Activated CD4-positive, alpha-beta T cell treated with anti-CD3 and anti-CD28 coated beads for 48 hours (primary cell): ENCODE results near the gene PSG4.
"Not testable (repeated sequence)": the region's sequence is repeated elsewhere in the genome, so short reads cannot be mapped to it uniquely, and the experiment has no call there.

Experiments used
- DNase-seq: peaks from one replicate; pipeline ENCODE4 v3.0.0-alpha.2; 2020

PSG4 gene

DNA sequence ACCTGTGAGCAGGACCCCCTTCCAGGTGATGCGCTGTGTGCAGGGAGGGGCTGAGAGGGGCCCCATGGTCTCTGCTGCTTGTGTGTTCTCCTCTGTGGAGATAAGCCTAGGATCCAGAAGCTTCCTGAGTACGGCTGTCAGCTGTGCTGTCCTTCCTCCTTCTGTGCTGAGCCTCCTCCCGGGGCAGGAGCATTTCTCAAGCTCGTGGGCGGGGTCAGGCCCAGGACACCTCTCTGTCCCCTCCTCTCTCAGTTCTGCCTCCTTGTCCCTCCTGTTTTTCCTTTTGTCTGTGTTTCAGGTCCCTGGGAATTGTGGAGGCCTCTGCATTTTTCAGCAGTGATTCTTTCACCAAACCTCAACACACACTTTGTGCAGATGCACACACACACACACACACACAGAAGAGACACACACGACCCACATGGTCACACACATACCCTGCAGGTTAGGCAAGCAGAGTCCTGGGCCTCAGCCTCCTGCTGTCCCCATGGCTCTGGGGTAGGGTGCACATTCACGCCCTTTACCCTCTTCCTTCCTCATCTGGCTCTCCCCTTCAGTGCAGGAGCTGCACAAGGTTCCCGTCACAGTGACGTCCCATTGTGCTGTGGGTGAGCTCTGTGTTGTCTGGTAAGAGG lies at the start of gene PSG4:
TSS of gene PSG4 (minus strand) at position 168 of the 635 bp plus-strand sequence. CDS start at position 66, 102 bp downstream.
- not testable (repeated sequence) for DNase-seq

DNA sequence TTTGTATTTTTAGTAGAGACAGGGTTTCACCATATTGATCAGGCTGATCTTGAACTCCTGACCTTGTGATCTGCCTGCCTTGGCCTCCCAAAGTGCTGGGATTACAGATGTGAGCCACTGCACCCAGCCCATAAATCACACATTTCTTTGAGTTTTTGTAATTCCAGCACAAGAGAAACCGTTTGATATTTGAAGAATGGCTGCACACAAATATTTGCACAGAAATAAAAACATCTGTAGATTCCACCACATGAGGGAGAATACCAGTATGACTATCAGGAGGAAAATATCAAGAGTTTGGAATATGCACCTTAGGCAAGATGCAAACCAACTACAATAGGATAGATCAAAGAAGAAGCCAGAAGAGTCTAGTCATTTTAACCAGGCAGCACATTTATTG lies 46.0 kb upstream of the PSG4 start:
- DNase-seq: not testable (repeated sequence)

DNA sequence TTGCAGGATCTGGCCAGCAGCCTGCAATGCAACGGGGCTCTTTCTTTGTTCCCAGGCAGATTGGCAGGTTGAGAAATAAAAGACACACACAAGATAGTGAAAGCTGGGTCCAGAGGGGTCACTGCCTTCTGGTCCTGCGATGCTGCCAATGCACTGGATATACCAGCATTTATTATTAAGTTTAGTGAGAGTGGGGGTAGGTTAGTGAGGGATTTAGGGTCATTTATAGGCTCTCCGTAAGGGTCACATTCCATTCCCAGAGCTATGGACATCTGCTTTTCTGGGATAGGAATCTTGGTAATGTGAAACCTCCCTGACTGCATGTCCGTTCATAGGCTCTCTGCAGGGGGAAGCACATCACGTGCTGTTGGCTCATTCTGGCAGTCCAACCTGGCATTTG lies 44.9 kb upstream of the PSG4 start:
- DNase-seq: not testable (repeated sequence)

DNA sequence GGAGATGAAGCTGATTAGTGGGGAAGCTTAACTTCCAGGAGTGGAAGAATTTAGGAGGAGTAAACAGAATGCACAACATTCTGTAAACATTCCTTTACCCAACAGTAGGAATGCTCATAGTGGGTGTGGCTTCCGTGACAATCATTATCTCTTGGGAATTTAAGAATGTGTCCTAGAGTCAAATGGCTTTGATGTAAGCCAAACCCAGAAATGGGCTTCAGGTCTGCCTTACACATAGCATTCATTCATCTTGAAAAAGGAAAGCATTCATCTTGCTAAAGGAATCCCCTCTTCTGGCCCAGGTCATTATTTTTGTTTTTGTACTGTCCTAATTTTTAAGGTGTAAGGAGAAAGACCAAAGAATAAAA lies 43.2 kb upstream of the PSG4 start:
- DNase-seq: not testable (repeated sequence)

DNA sequence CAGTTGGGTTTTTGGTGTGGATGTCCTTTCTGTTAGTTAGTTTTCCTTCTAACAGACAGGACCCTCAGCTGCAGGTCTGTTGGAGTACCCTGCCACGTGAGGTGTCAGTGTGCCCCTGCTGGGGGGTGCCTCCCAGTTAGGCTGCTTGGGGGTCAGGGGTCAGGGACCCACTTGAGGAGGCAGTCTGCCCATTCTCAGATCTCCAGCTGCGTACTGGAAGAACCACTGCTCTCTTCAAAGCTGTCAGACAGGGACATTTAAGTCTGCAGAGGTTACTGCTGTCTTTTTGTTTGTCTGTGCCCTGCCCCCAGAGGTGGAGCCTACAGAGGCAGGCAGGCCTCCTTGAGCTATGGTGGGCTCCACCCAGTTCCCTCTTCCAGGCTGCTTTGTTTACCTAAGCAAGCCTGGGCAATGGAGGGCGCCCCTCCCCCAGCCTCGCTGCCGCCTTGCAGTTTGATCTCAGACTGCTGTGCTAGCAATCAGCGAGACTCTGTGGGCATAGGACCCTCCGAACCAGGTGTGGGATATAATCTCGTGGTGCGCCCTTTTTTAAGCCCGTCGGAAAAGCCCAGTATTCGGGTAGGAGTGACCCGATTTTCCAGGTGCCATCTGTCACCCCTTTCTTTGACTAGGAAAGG lies 41.9 kb upstream of the PSG4 start:
- DNase-seq: not testable (repeated sequence)

DNA sequence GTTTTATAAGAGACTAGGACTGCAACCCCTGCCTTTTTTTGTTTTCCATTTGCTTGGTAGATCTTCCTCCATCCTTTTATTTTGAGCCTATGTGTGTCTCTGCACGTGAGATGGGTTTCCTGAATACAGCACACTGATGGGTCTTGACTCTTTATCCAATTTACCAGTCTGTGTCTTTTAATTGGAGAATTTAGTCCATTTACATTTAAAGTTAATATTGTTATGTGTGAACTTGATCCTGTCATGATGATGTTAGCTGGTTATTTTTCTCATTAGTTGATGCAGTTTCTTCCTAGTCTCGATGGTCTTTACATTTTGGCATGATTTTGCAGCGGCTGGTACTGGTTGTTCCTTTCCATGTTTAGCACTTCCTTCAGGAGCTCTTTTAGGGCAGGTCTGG lies 40.4 kb upstream of the PSG4 start:
- not testable (repeated sequence) for DNase-seq

DNA sequence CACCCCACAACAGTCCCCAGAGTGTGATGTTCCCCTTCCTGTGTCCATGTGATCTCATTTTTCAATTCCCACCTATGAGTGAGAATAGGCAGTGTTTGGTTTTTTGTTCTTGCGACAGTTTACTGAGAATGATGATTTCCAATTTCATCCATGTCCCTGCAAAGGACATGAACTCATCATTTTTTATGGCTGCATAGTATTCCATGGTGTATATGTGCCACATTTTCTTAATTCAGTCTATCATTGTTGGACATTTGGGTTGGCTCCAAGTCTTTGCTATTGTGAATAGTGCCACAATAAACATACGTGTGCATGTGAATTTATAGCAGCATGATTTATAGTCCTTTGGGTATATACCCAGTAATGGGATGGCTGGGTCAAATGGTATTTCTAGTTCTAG lies 36.8 kb upstream of the PSG4 start:
- not testable (repeated sequence) for DNase-seq

DNA sequence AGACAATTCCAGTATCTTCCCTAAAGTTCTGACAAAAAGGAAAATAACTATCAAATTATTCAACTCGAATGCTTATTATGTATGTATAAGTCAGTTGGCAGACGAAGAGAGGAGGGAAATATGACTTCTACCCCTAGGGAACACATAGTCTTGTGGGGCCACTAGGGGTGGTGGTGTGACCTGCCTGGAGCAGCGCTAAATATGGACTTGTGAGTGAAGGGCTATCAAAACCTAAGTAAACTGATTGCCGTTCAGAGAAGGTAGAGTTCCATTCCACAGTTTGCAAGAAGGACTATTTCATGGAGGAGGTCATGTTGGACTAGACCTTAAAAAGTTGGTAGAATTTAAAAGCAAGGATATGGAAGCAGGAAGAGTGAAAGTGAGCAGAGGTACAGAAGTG lies 32.8 kb upstream of the PSG4 start:
- DNase-seq: not testable (repeated sequence)

DNA sequence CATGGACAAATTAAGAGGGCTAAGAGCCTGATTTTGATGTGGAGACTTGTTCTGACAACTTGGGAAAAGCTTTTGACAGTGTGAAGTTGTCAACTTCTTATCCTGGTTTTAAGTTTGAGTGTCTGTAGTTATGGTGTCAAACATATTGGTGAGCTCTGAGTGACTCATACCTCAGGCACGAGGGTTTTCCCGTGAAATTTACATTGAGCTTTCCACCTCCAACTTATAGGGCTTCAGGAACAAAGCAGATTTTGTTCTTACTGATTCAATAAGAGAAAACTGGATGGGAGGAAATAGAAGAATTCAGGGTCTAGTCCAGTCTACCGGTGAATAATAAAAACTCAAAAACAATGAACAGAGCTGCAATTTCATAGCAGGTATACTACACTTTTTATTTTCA lies 30.2 kb upstream of the PSG4 start:
- DNase-seq: not testable (repeated sequence)

DNA sequence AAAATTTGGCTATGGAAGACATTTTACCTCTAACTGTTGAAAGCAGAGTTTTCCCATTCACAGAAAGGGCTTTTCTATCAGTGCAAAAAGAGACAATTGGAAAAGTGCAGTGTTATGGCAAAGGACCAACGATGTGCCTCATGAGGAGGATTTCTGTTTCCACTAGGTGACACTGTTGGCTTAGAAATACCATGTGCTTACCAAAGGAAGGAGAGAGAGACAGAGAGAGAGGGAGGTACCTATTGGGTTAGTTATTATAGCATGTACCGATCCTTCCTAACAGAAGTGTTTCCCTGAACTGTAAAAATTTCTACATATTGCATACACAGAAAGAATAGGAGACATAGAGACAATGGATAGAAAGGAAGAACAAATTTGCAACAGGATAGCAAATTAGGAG lies 23.9 kb upstream of the PSG4 start:
- DNase-seq: no peak

DNA sequence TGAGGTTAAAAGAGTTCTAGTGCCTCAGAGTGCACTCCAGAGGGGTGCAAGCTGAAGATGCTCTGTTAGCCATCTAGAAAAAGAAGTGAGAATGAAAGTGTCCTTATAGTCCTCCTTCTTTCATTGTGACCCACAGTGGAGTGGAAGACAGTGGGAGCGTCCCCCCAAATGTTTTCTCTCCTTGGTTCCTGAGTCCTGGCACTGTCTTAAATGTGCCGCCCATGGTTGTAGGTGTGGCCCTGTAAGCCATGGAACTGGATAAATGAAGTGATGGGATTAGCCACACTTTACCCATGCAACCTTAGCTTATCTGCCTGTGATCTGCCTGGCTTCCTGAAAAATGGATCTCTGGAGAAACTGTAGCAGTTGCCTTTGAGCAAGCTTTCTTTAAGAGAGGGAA lies 23.3 kb upstream of the PSG4 start:
- not testable (repeated sequence) for DNase-seq

DNA sequence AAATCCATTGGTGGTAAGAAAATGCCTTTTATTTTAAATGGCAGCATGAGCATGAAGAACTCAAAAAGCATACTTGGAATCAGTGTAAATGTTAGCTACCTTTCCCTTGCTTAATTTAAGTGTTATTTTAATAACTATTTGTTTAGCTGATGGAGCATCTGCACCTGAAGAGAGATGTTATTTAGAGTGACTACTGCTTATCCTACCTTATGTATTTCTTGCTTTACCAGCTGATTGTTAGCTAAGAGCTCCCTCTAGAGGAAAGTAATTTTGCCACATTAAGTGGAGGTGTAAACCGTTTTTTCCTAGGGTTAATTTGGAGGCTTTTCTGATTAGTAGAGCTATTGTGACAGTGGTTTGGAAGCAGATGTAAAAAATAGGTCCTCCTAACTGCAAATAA lies 21.5 kb upstream of the PSG4 start:
- DNase-seq: not testable (repeated sequence)

DNA sequence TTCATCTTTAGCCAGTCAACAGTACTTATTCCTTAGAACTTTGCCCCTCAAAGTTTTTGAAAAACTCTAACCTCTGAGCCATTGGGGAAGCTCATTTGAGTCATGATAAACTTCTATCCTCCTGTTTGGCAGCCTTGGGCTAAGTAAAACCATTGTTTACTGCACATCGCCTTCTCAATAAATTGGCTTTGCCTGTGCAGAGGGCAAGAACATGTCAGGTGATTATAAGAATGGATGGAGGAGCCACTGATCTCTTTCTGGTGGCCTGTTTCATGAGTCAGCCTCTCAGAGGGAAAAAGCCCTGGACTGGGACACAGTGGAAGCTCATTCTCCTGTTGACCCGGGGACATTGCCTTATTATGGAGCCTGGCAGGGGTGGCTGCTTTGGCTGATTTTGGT lies 19.4 kb upstream of the PSG4 start:
- no peak for DNase-seq

DNA sequence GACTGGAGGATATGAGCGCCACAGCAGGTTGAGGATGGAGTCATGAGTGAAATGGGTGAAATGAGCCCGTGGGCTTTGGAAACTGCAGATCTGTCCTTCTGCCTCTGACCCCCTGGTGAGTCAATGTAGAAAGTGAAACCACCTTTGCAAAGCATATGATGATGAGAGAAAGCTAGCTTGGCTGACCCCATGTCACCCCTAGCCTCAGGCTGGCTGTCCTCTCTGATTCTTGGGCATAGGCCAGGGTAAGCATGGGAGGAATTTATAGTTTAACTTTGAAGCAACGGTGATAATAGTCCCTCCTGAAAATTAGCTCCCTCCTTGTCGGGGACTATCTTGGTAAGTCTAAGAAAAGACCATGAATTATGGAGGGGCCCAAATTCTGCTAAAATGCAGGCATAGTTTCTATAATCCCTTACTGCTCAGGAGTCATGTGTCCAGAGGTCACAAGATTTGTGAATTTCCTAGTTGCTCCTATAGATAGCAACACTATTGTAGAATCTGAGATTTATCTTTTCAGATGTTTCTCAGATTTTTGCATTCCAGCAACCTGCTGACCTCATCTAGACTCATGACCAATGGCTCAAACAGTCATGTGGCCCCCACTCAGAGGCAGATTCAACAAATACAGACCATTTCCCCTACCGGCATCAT lies 18.9 kb upstream of the PSG4 start:
- DNase-seq: not testable (repeated sequence)

DNA sequence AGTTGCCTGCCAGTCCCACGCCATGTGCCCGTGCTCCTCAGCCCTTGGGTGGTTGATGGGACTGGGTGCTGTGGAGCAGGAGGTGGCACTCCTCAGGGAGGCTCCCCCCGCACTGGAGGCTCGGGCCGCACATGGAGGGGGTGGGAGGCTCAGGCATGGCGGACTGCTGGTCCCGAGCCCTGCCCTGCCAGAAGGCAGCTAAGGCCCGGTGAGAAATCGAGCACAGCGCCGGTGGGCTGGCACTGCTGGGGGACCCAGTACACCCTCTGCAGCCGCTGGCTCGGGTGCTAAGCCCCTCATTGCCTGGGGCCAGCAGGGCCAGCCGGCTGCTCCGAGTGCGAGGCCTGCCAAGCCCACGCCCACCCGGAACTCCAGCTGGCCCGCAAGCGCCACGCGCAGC lies 16.5 kb upstream of the PSG4 start:
- DNase-seq: not testable (repeated sequence)

DNA sequence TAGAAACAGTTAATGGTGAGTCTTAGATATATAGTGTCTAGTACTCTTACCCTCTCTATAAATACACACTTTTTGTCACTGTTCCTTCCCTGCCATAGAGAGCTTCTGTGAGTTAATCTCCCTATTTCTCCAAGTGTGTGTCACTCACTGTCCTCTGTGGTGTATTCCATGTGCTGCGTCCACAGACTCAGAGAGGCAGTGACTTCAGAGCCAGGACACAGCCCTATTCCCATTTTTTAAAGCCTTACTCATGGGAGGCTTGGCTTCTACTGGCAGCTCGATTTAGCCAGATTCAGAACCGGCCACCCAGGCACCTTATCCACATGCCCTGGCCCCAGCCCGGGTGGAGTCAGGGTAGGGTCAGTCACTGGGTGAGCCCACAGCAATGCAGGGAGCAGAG lies 13.7 kb upstream of the PSG4 start:
- DNase-seq: not testable (repeated sequence)

DNA sequence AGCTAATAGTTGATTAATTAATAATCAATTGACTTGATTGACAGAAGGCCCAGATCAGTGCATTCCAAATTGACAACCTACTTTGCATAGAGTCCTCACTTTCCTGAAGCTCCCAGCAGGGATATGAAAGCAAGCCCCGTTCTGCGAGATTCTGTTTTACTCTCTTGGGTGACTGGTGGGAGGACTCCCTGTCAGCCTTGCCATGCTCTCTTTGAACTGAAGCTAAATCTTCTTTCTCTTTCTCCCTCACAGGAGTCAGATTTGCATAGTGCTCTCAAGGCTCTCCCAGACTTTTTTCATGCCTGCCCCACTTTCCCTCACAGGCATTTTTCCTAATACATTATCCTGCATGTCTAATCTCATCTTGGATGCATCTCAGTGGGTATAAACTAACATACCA lies 10.4 kb upstream of the PSG4 start:
- DNase-seq: not testable (repeated sequence)

DNA sequence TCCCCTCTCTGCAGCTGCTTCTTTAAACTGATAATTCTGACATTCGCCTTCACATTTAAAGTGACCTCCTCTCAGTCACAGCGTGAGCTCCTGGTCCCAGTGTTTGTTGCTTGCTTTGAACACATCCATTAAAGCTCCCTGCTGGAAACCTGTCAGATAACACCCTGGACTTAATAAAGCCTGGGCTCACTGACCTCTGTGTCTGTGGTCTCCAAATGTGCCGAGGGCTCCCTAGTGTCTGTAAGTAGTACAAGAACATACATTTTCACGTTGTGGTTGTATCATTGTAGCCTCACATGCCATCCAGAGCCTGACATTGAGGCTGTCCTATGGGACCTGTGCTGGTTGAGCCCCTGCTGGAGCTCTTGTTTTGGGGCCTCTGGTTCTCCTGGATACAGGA lies 2.6 kb upstream of the PSG4 start:
- no peak for DNase-seq

DNA sequence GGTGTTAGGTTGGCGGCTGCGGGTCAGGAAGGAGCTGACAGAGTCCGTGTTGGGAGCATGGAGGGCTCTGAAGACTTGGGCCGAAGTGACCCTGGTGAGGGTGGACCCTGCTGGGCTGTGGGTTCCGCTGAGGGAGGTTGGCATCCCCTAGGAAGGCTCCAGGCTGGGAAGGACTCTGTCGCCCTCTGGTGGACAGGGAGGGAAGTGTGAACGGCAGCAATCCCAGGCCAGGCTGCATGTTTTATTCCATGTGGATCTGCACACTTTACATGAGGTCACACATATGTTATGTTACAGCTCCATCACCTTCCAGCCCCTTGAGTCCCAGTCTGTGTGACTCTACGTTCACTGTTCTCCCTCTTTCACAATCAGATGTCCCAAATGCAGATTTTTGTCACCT lies 1.7 kb upstream of the PSG4 start:
- DNase-seq: not testable (repeated sequence)

DNA sequence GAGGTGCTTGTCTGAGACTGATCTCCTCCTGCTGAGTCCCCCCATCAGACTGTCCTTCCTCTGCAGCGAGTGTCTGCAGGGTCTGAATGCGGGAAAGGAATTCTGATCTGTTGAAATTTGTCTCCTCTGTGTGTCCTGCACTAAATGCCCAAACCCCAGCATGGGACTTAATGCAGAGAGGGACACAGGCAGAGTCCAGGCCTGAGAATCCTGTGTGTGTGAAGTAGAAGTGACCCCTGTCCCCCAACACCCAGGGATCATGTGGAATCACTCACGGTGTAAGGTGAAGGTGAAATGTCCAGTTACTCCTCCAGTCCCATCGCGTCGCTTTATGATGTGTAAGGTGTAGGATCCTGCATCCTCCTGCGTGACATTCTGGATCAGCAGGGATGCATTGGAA lies 1.8 kb downstream of the PSG4 start:
- DNase-seq: not testable (repeated sequence)

DNA sequence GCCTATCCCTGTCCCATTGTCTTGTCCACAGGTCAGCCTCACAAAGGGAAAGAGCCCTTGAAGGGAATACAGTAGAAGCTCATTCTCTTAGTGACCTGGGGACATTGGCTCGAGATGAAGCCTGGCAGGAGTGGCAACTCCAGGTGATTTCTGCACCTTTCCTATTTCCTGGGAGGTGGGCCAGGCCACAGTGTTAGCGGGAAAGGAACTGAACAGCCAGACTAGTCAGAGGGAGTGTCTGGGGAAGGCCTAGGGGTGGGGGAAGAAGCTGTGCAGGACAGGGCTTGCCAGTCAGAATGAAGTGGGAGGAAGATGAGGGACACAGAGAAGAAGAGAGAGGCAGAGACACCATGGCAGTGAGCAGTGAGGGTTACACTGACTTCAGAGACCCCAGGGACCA lies 3.5 kb downstream of the PSG4 start:
- not testable (repeated sequence) for DNase-seq

DNA sequence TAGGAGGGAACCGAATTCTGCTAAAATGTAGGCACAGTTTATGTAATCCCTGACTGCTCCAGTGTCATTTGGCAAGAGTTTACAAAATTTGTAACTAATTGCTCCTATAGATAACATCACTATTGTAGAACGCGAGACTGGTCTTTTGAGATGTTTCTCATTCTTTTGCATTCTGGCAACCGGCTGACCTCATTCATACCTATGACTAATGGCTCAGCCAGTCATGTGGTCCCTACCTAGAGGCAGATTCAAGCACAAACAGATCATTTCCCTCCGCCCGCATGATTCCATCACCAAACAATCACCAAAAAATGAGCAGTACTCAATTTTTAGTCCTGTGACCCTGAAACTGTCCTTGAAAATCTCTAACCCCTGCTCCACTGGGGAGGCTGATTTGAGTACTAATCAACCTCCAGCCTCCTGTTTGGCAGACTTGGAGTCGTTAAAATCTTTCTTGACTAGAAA lies 4.1 kb downstream of the PSG4 start:
- DNase-seq: not testable (repeated sequence)

DNA sequence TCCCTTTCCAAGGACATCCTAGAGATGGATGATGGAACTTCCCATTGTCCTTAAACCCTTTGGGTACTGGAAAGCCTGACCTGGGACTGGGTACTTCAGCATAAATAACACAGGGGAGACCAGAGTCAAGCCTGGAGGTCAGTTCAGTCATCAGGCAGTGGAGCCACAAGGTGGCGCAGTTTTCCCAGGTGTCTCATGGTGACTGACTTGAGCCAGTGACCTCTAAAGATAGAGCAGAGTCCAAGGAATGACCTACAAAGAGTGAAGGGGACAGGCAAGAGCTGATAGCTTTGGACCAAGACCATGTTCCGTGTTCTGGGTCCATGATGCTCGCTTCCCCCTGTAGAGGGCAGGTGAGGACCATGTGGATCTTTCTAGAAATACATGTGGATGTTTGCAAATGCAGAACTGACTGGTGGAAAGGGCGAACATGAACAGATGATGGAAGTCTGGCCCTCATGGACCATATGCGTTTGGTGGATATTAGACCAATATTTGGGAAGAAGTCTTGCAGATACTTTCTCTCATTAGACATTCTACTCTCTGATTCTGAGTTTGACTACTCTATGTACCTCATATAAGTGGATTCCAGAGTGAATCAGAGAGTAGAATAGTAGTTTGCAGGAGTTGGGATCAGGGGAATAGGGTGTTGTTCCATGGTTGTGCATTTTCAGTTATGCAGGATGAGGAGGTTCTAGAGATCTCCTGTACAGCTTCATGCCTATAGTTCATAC lies 6.6 kb downstream of the PSG4 start:
- DNase-seq: not testable (repeated sequence)
